Nephron progenitor cell (in vitro differentiated cells): ENCODE data around the gene TPX2.

Experiments used
- DNase-seq: peaks from one replicate; pipeline ENCODE4 v3.0.0; 2021
- H3K27ac Mint-ChIP-seq: 2 replicates; pipeline ENCODE4 v1.8.0; 2021; ENCODE audit warnings: mild to moderate bottlenecking, moderate library complexity, mixed read lengths
- H3K27me3 Mint-ChIP-seq: 2 replicates; pipeline ENCODE4 v1.8.0; 2021; ENCODE audit warnings: mild to moderate bottlenecking, low read depth, mixed read lengths; ENCODE audit not compliant: poor library complexity
- H3K36me3 Mint-ChIP-seq: 2 replicates; pipeline ENCODE4 v1.8.0; 2021; ENCODE audit warnings: low read depth, mixed read lengths
- H3K4me1 Mint-ChIP-seq: 2 replicates; pipeline ENCODE4 v1.8.0; 2021; ENCODE audit warnings: mixed read lengths
- H3K4me3 Mint-ChIP-seq: 2 replicates; pipeline ENCODE4 v1.8.0; 2021; ENCODE audit warnings: mild to moderate bottlenecking, moderate library complexity, mixed read lengths
- H3K9me3 Mint-ChIP-seq: 2 replicates; pipeline ENCODE4 v1.8.0; 2021; ENCODE audit warnings: mild to moderate bottlenecking, moderate library complexity, mixed read lengths
- TF ChIP-seq, protein P1 (sequence below): fragments of 200-600 bp; sonication (generic); IDR thresholded peaks from 2 replicates; pipeline ENCODE4 v1.5.0; 2021; ENCODE audit warnings: antibody characterized with exemption

The TPX2 gene

DNA sequence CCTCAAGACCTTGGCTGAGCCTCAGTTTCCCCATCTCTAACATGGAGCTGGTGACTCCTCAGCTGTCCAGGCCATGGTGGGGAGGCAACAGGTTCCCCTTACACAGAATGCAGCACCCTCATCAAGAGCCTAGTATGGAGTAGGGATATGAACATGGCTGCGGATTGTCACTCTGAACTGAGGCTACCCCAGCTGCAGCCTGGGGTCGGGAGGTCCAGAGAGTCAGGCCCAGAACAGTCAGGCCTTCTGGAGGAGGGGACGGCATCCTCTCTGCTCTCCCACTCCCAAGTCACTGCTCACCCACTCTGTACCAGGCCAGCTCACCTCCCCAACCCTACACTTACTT is 107.7 kb downstream of the TPX2 start:
- Mint-ChIP-seq H3K36me3 (no peaks in the 10 kb centered on the region), H3K4me1 (peaks cover 36% of the 10 kb centered on the region), H3K9me3 (no peaks in the 10 kb centered on the region), H3K27ac (no peak overlapping the region), H3K27me3 (peaks cover 18% of the 10 kb centered on the region), H3K4me3 (no peak overlapping the region)
- DNase-seq: no peak
- TF ChIP-seq, protein P1, sequence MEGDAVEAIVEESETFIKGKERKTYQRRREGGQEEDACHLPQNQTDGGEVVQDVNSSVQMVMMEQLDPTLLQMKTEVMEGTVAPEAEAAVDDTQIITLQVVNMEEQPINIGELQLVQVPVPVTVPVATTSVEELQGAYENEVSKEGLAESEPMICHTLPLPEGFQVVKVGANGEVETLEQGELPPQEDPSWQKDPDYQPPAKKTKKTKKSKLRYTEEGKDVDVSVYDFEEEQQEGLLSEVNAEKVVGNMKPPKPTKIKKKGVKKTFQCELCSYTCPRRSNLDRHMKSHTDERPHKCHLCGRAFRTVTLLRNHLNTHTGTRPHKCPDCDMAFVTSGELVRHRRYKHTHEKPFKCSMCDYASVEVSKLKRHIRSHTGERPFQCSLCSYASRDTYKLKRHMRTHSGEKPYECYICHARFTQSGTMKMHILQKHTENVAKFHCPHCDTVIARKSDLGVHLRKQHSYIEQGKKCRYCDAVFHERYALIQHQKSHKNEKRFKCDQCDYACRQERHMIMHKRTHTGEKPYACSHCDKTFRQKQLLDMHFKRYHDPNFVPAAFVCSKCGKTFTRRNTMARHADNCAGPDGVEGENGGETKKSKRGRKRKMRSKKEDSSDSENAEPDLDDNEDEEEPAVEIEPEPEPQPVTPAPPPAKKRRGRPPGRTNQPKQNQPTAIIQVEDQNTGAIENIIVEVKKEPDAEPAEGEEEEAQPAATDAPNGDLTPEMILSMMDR: no peak

DNA sequence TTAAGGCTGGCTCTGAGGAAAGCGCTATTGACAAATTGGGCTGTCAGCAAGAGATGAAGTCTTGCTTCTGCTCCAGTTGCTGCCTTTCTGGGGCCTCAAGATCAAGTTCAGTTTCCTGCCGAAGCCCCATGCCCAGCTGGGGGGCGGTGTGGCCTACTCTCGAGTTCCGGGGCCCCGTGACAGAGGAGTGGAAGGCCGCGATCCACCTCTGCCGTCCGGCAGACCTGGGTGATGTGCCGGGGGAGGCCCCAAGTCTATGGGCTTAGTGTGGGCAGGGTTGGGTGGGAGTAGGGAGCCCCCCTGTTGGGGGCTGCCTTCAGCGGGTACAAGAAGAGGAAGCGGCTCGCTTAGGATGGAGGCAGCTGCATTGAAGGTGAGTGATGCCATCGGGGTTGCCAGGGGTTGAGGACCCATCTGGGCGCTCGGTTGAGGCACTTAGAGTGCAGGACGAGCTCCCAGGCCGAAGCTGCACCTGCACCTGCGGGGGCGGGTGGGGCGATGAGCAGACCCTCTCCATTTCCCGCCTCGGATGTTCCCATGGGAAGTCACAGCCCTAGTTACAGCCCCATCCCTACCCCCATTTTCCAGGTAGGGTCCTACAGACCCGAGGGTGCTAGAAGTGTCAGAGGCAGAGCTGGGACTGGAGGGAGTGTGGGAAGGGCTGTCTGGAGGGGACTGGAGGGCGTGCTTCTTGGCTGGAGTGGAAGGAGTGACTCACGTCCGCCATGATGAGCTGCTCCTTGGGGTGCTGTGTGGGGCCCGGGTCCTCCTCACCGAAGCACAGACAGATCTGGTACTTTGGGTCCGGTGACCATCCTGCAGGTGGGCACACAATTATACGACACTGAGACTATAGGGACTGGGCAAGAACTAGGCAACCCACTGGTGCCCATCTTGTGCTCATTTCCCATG is 109.3 kb downstream of the TPX2 start:
- Mint-ChIP-seq H3K9me3 (no peaks in the 10 kb centered on the region), H3K4me3 (no peak overlapping the region), H3K27me3 (peaks cover 29% of the 10 kb centered on the region), H3K27ac (no peak overlapping the region), H3K36me3 (no peaks in the 10 kb centered on the region), H3K4me1 (peaks cover 20% of the 10 kb centered on the region)
- TF ChIP-seq, protein P1: no peak
- no peak for DNase-seq

DNA sequence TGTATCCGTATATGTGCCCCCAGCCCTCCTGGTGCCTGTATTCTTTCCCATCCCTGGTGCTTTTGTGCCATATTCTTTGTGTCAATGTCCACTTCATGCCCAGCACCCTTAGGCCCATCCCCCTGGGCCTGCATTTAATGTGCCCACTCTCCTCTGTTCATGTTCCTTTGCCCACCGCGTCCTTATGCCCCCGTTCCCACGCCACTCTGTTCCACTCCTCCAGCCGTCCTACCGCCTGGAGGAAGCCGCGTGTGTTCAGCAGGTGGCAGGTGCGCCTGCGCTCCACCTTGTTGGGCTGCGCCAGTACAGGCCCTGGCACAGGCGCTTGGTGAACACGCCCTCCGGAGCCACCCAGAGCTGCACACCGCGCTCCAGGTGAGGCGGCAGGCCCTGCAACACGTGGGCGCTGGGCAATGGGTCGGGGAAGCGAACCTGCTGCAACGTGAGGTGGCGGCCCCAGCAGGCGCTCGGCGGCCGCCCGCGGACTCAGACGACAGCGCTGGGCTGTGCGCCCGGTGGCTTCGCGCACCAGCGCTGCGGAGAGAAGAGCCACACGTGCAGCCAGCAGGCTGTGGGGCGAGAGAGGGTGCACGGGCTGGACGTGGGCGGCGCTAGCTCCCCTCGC is 110.3 kb downstream of the TPX2 start:
- H3K27me3 Mint-ChIP-seq: peaks cover 29% of the 10 kb centered on the region

More for the DNA sequence above, 110.3 kb downstream of the TPX2 start:
- H3K9me3 Mint-ChIP-seq: no peaks in the 10 kb centered on the region
- no peak overlapping the region for H3K4me3 Mint-ChIP-seq
- H3K36me3 Mint-ChIP-seq: no peaks in the 10 kb centered on the region
- H3K4me1 Mint-ChIP-seq: peaks cover 9% of the 10 kb centered on the region
- no peak overlapping the region for H3K27ac Mint-ChIP-seq
- TF ChIP-seq, protein P1: no peak
- DNase-seq: no peak
